B cell (primary cell): Measurements from ENCODE around the gene LZTS2. TPM values are rescaled to one million over a fixed set of nuclear protein-coding genes. Genes with fewer than 3 reads are reported as not detected.

Experiments
- ATAC-seq: fragments of 200-7000 bp; cut with Tn5 transposase; one replicate; pipeline ENCODE4 v1.10.0; 2021; ENCODE audit warnings: low read depth, mild to moderate bottlenecking, moderate number of reproducible peaks, moderate library complexity
- CTCF ChIA-PET: fragments of 350-600 bp; sonication (Branson Sonifier 250); formaldehyde crosslinking; loops from one replicate; lab custom pipeline; 2021; ENCODE audit warnings: antibody characterized with exemption, inconsistent platforms; lab: Charles Lee
- POLR2A ChIA-PET: fragments of 350-600 bp; sonication (Branson Sonifier 250); formaldehyde crosslinking; loops from one replicate; lab custom pipeline; 2021; ENCODE audit warnings: antibody characterized with exemption; lab: Charles Lee
- DNase-seq: peaks from one replicate; pipeline ENCODE4 v3.0.0; 2013
- H2AFZ ChIP-seq: 2 replicates; pipeline ENCODE4 v1.6.1; 2012; ENCODE audit warnings: mild to moderate bottlenecking, low read depth, low read length; ENCODE audit not compliant: insufficient read depth, poor library complexity, severe bottlenecking
- H3K27ac ChIP-seq, 2 donors: 1 replicate in 1 of 2; 2 replicates in 1 of 2; pipeline ENCODE4 v1.5.1; 2012 to 2013; ENCODE audit warnings: low read length in 2 of 2, mild to moderate bottlenecking in 2 of 2, moderate library complexity in 1 of 2
- H3K27me3 ChIP-seq, 4 experiments: fragments of 200-600 bp in 1 of 4; sonication (generic) in 1 of 4; replicated peaks in 1 of 4; 1 replicate in 2 of 4; 2 replicates in 2 of 4; pipeline versions ENCODE4 v1.6.1 to v1.7.0; 2013 to 2016; ENCODE audit warnings: low read length in 3 of 4, mild to moderate bottlenecking in 2 of 4, mixed read lengths in 1 of 4, moderate library complexity in 1 of 4; ENCODE audit not compliant: insufficient read depth in 4 of 4, control insufficient read depth in 3 of 4; ENCODE audit errors: control extremely low read depth in 1 of 4
- H3K36me3 ChIP-seq, 2 experiments: replicated peaks in 1 of 2; 1 replicate in 1 of 2; 2 replicates in 1 of 2; pipeline versions ENCODE4 v1.6.1 to v1.7.1; 2013; ENCODE audit warnings: low read length in 1 of 2; ENCODE audit not compliant: insufficient read depth in 2 of 2, control insufficient read depth in 1 of 2; ENCODE audit errors: control extremely low read depth in 1 of 2, extremely low read depth in 1 of 2
- H3K4me1 ChIP-seq, 2 donors: fragments of 200-600 bp in 1 of 2; sonication (generic) in 1 of 2; 1 replicate in 1 of 2; 2 replicates in 1 of 2; pipeline versions ENCODE4 v1.5.1 to v1.6.1; 2013 to 2017; ENCODE audit warnings: low read length in 2 of 2; ENCODE audit not compliant: control insufficient read depth in 2 of 2, insufficient read depth in 2 of 2
- H3K4me2 ChIP-seq: replicated peaks from 2 replicates; pipeline ENCODE3; 2012; ENCODE audit warnings: mild to moderate bottlenecking, low read depth, low read length; ENCODE audit not compliant: poor library complexity, severe bottlenecking
- H3K4me3 ChIP-seq, 5 experiments: fragments of 200-600 bp in 1 of 5; sonication (generic) in 1 of 5; 1 replicate in 3 of 5; 2 replicates in 2 of 5; pipeline versions ENCODE4 v1.5.1 to v1.7.0; 2011 to 2016; ENCODE audit warnings: low read length in 4 of 5, mild to moderate bottlenecking in 4 of 5, low read depth in 2 of 5, control low read depth in 1 of 5, moderate library complexity in 1 of 5; ENCODE audit not compliant: insufficient read depth in 1 of 5; ENCODE audit errors: control extremely low read depth in 1 of 5, extremely low read depth in 1 of 5
- H3K79me2 ChIP-seq: fragments of 200-600 bp; sonication (generic); one replicate; pipeline ENCODE4 v1.6.0; 2016; ENCODE audit warnings: low read length; ENCODE audit not compliant: control insufficient read depth, insufficient read depth
- H3K9ac ChIP-seq: fragments of 200-600 bp; sonication (generic); 2 replicates; pipeline ENCODE4 v1.6.1; 2017; ENCODE audit warnings: mild to moderate bottlenecking, low read length, moderate library complexity
- H3K9me3 ChIP-seq, 3 donors: one replicate each; pipeline versions ENCODE4 v1.6.1 to v1.7.1; 2013; ENCODE audit warnings: low read length in 2 of 3; ENCODE audit not compliant: control insufficient read depth in 2 of 3, insufficient read depth in 1 of 3; ENCODE audit errors: control extremely low read depth in 1 of 3
- H4K20me1 ChIP-seq: 2 replicates; pipeline ENCODE4 v1.6.0; 2012; ENCODE audit warnings: mild to moderate bottlenecking, low read length; ENCODE audit not compliant: insufficient read depth, control insufficient read depth, poor library complexity, severe bottlenecking
- H3K27ac Mint-ChIP-seq: one replicate; pipeline ENCODE4 v1.8.0; 2021; ENCODE audit warnings: mixed read lengths
- H3K27me3 Mint-ChIP-seq: one replicate; pipeline ENCODE4 v1.8.0; 2021; ENCODE audit warnings: mixed read lengths
- H3K4me1 Mint-ChIP-seq: one replicate; pipeline ENCODE4 v1.8.0; 2021; ENCODE audit warnings: mixed read lengths
- H3K4me3 Mint-ChIP-seq: one replicate; pipeline ENCODE4 v1.8.0; 2021; ENCODE audit warnings: mixed read lengths
- H3K9me3 Mint-ChIP-seq: one replicate; pipeline ENCODE4 v1.8.0; 2022; ENCODE audit warnings: mixed read lengths; ENCODE audit not compliant: insufficient read depth
- EZH2 ChIP-seq: IDR thresholded peaks from 2 replicates; pipeline ENCODE4 v1.6.1; 2012; ENCODE audit warnings: borderline replicate concordance, low read depth, mild to moderate bottlenecking, moderate library complexity, low read length; ENCODE audit not compliant: insufficient read depth, poor library complexity, severe bottlenecking
- WGBS: methylation state at CpG from one replicate; pipeline ENCODE4 v1.1.5; 2013; ENCODE audit warnings: missing lambda C conversion rate; ENCODE audit not compliant: insufficient coverage; 5-methylcytosine and 5-hydroxymethylcytosine counted together
- intact Hi-C: fragments of 100-400 bp; cut with micrococcal nuclease; formaldehyde crosslinking; loops from one replicate; pipeline ENCODE4 v1.10.0; 2022
- polyA plus RNA-seq: library from polyadenylated mRNA; depleted of rRNA; stranded (reverse); fragments of >200 nt; gene quantifications from 2 replicates; pipeline ENCODE4 v1.2.3, GENCODE V29; 2012
- total RNA-seq, 2 donors: library from RNA; stranded (reverse); fragments of 120-200 nt in 1 of 2; gene quantifications; 1 replicate in 1 of 2; 2 replicates in 1 of 2; pipeline versions ENCODE4 v1.2.3 to v1.2.4, GENCODE V29; 2013 to 2022
- TF ChIP-seq, protein P1 (sequence below): fragments of 200-600 bp; IDR thresholded peaks from one replicate; pipeline ENCODE4 v1.8.0; 2022; ENCODE audit warnings: antibody characterized with exemption, mild to moderate bottlenecking

The LZTS2 gene
- total and polyA plus RNA-seq, 2 donors (not counting 1 experiment from before 2014, with no cell fraction given), result 23.2 to 36.9 TPM

DNA sequence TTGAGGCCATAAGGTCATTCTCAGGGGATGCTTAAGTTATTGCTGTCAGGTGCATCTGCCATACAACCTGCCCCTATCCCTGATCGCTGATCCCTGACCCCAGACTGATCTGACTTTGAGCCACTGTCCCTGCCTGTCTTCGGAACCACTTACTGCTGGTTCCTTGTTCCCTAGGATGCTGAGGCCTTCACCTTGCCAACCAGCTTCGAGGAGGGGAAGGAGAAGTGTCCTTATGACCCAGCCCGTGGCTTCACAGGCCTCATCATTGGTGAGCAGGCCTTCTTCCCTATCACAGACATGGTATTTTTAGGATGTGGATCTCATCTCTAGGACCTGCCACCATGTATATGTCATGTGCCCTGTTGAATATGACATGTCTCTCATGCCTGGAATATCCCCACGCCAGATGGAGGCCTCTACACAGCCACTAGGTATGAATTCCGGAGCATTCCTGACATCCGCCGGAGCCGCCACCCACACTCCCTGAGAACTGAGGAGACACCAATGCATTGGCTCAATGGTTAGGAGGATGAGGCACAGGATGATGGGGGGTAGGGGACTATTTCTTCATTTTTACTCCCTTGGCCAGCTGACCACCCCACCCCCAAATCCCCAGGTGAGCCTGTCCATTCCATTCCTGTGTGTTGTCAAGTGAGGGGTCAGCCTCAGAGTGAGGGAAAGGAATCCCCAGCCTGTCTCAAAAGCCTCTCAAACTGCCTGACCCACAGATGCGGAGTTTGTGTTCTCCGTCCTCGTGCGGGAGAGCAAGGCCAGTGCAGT is 21.3 kb upstream of the LZTS2 start:
- no peaks in the 10 kb centered on the region for H3K79me2 ChIP-seq
- no peak overlapping the region for H3K27ac ChIP-seq
- CTCF ChIA-PET, result no interaction called here
- H2AFZ ChIP-seq, result no peak overlapping the region
- POLR2A ChIA-PET, result no interaction called here
- H3K36me3 ChIP-seq, result peaks cover 0 to 26% of the 10 kb centered on the region in 2 experiments
- TF ChIP-seq, protein P1, sequence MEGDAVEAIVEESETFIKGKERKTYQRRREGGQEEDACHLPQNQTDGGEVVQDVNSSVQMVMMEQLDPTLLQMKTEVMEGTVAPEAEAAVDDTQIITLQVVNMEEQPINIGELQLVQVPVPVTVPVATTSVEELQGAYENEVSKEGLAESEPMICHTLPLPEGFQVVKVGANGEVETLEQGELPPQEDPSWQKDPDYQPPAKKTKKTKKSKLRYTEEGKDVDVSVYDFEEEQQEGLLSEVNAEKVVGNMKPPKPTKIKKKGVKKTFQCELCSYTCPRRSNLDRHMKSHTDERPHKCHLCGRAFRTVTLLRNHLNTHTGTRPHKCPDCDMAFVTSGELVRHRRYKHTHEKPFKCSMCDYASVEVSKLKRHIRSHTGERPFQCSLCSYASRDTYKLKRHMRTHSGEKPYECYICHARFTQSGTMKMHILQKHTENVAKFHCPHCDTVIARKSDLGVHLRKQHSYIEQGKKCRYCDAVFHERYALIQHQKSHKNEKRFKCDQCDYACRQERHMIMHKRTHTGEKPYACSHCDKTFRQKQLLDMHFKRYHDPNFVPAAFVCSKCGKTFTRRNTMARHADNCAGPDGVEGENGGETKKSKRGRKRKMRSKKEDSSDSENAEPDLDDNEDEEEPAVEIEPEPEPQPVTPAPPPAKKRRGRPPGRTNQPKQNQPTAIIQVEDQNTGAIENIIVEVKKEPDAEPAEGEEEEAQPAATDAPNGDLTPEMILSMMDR, result no peak
- no peak for TF ChIP-seq EZH2
- ATAC-seq, result no peak
- intact Hi-C loops, result no loop called here
- 100% methylated on average over 2 of the region's 13 CpGs for WGBS
- no peak overlapping the region for H3K27ac Mint-ChIP-seq
- no peak overlapping the region for H3K4me2 ChIP-seq
- no peaks in the 10 kb centered on the region for H3K4me1 ChIP-seq
- no peaks in the 10 kb centered on the region for H3K9me3 ChIP-seq
- no peaks in the 10 kb centered on the region for H3K4me1 Mint-ChIP-seq
- H3K9ac ChIP-seq, result no peak overlapping the region
- DNase-seq, result no peak
- H4K20me1 ChIP-seq, result no peaks in the 10 kb centered on the region
- no peaks in the 10 kb centered on the region for H3K27me3 ChIP-seq
- no peaks in the 10 kb centered on the region for H3K27me3 Mint-ChIP-seq
- no peak overlapping the region for H3K4me3 ChIP-seq
- H3K9me3 Mint-ChIP-seq, result no peaks in the 10 kb centered on the region
- no peak overlapping the region for H3K4me3 Mint-ChIP-seq

DNA sequence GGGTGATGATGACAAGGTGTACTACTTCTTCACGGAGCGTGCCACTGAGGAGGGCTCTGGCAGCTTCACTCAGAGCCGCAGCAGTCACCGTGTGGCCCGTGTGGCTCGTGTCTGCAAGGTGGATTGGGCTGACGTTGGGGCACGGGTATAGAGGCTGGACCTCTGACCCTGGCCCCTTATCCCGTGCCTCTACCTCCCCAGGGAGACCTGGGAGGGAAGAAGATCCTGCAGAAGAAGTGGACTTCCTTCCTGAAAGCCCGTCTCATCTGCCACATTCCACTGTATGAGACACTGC is 20.8 kb upstream of the LZTS2 start:
- ATAC-seq (no peak), DNase-seq (no peak)
- Mint-ChIP-seq H3K4me3 (no peak overlapping the region), H3K27ac (no peak overlapping the region), H3K9me3 (no peaks in the 10 kb centered on the region), H3K27me3 (no peaks in the 10 kb centered on the region), H3K4me1 (no peaks in the 10 kb centered on the region)
- CTCF ChIA-PET, result no interaction called here
- Histone ChIP-seq H3K27me3 (no peaks in the 10 kb centered on the region), H3K9me3 (no peaks in the 10 kb centered on the region), H3K4me2 (no peak overlapping the region), H3K36me3 (peaks cover 0 to 30% of the 10 kb centered on the region in 2 experiments), H3K4me1 (no peaks in the 10 kb centered on the region), H3K9ac (no peak overlapping the region), H3K27ac (no peak overlapping the region), H3K4me3 (no peak overlapping the region), H4K20me1 (no peaks in the 10 kb centered on the region), H2AFZ (no peak overlapping the region), H3K79me2 (no peaks in the 10 kb centered on the region)
- intact Hi-C loops, result no loop called here
- TF ChIP-seq, protein P1, result no peak
- no peak for TF ChIP-seq EZH2
- POLR2A ChIA-PET, result no interaction called here
- WGBS, result 98% methylated on average over 7 of the region's 10 CpGs
